Lower leg skin (tissue), 3 donors: Measurements from ENCODE around the gene SBF1.

Experiments used
- POLR2A ChIP-seq, 2 donors: fragments of 450-650 bp; IDR thresholded peaks; one replicate each; pipeline ENCODE4 v1.6.1; 2016 to 2017; ENCODE audit warnings: antibody characterized with exemption in 2 of 2, mild to moderate bottlenecking in 1 of 2, moderate library complexity in 1 of 2
- TF ChIP-seq, protein P1 (sequence below), 3 donors: fragments of 450-650 bp; IDR thresholded peaks; one replicate each; pipeline ENCODE4 v1.5.1; 2016; ENCODE audit warnings: antibody characterized with exemption in 3 of 3, mild to moderate bottlenecking in 3 of 3, moderate library complexity in 2 of 3

DNA sequence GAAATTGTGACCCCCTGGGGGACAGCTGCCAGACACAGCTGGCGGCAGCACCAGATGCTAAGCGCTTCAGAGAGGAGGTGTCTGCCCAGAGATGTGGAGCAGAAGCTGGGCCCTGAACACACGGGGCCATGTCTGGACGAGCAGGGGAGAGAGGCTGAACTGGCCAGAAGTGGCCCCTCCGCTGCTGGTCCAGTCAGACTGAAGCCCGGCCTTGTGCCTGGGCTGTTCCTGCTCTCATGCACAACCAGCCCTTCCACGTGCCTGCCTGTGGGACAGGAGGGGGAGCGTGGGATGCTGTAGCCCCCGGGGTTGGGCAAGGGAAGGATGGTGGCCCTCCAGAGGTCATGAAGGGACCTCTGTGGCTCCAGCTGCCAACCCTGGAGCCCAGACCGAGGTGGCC, 8.3 kb upstream of the SBF1 start:
- TF ChIP-seq, protein P1, sequence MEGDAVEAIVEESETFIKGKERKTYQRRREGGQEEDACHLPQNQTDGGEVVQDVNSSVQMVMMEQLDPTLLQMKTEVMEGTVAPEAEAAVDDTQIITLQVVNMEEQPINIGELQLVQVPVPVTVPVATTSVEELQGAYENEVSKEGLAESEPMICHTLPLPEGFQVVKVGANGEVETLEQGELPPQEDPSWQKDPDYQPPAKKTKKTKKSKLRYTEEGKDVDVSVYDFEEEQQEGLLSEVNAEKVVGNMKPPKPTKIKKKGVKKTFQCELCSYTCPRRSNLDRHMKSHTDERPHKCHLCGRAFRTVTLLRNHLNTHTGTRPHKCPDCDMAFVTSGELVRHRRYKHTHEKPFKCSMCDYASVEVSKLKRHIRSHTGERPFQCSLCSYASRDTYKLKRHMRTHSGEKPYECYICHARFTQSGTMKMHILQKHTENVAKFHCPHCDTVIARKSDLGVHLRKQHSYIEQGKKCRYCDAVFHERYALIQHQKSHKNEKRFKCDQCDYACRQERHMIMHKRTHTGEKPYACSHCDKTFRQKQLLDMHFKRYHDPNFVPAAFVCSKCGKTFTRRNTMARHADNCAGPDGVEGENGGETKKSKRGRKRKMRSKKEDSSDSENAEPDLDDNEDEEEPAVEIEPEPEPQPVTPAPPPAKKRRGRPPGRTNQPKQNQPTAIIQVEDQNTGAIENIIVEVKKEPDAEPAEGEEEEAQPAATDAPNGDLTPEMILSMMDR (IDR thresholded peaks at IDR 0.05), result no peak
- TF ChIP-seq POLR2A (IDR thresholded peaks at IDR 0.05), result no peak
